ENCODE results near the gene TNPO2. TPM values are rescaled to one million over a fixed set of nuclear protein-coding genes. Genes with fewer than 3 reads are reported as not detected.

Gene TNPO2
- total and polyA plus RNA-seq, 2 of the 13 experiments (the other 11 are each of a cell fraction or from before 2014, with no cell fraction given): 31.7 to 61.0 TPM

GRCh38 chr19:12722566-12723380 lies 959 bp downstream of the TNPO2 start (continued):
- TF ChIP-seq ZBTB40 (IDR thresholded peaks at IDR 0.05) (no peak), ZBTB40 (CRISPR knock-in tag; IDR thresholded peaks at IDR 0.05) (peak; percentile 17; the same call in 1 of the 2 replicates), SP1 (IDR thresholded peaks at IDR 0.05) (no peak), SP1 (CRISPR knock-in tag; IDR thresholded peaks at IDR 0.05) (0 out of 2 replicates have a peak, but pooled peaks have one; percentile 25), HDAC2 (CRISPR knock-in tag; IDR thresholded peaks at IDR 0.05) (peak; percentile 75), NR2F2 (IDR thresholded peaks at IDR 0.05; ENCODE audit: borderline replicate concordance, low read depth) (no peak; the same call in 1 of the 2 replicates), ZNF619 (CRISPR knock-in tag; IDR thresholded peaks at IDR 0.05) (no peak), ZSCAN30 (CRISPR knock-in tag; IDR thresholded peaks at IDR 0.05) (no peak), ZNF512B (CRISPR knock-in tag; IDR thresholded peaks at IDR 0.05; ENCODE audit: borderline replicate concordance) (no peak), SAFB2 (CRISPR knock-in tag; IDR thresholded peaks at IDR 0.05; ENCODE audit: borderline replicate concordance, low read depth) (no peak), NFRKB (IDR thresholded peaks at IDR 0.05) (no peak), SKIL (CRISPR knock-in tag; IDR thresholded peaks at IDR 0.05; ENCODE audit: borderline replicate concordance) (no peak), BATF2 (CRISPR knock-in tag; IDR thresholded peaks at IDR 0.05) (no peak)
